HG03521 (cell line): ENCODE measurements around the gene DUOXA2.
"Not testable (repeated sequence)": the region's sequence is repeated elsewhere in the genome, so short reads cannot be mapped to it uniquely, and the experiment has no call there.

Experiments
- ATAC-seq: cut with Tn5 transposase; IDR thresholded peaks from one replicate; pipeline ENCODE4 v1.9.1; 2021; ENCODE audit warnings: mild to moderate bottlenecking, moderate library complexity; ENCODE audit not compliant: unreplicated experiment

Gene DUOXA2

DNA sequence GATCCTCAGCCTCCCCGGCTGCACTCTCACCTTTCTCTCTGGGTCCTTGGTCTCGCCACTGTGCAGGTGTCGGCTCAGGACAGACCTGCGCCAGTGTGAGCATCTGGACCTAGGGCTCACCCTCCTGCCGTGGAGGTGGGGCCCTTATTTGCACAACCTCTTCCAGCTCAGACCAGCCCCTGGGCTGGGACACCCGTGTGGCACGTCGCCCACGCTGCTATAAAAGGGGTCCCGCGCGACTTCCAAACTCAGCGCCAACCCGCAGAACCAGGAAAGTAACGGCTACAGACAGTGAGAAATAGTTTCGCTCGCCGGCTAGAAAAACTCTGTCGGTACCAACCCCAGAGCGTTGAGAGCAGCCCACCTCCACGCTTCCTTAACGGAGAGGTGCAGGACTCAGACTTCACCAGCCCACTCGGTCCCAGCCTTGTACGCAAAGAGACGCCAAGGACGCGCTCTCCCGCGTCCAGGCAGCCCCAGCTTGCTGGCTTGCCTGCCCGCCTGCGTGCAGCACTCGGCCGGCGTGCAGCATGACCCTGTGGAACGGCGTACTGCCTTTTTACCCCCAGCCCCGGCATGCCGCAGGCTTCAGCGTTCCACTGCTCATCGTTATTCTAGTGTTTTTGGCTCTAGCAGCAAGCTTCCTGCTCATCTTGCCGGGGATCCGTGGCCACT, at the start of gene DUOXA2, which contains the start of gene DUOX2:
Gene DUOXA2 (plus strand): TSS at position 251 of the 675 bp plus-strand sequence. CDS start 280 bp downstream, at position 531.
Gene DUOX2 (minus strand): TSS at position 97 of the 675 bp plus-strand sequence. CDS start 761 bp downstream, outside the sequence.
- ATAC-seq, result no peak

DNA sequence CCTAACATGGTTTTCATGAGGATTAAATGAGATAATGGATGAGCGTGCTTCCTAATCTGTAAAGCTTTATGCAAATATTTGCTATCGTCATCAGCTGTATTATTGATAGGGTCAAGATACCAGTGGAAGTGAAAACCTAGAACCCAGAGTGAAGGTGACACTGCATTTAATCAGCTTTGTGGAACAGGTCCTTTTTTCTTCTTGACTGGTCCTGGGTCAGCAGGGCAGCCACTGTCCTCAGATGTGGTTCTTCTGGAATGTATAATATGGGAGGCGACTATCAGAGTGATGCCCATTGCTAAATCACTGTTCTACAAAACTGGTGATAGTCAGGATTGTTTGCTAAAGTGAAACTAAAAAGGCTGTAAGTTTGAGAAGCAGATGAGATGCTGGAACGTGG, 49.7 kb upstream of the DUOXA2 start:
- ATAC-seq, result no peak

DNA sequence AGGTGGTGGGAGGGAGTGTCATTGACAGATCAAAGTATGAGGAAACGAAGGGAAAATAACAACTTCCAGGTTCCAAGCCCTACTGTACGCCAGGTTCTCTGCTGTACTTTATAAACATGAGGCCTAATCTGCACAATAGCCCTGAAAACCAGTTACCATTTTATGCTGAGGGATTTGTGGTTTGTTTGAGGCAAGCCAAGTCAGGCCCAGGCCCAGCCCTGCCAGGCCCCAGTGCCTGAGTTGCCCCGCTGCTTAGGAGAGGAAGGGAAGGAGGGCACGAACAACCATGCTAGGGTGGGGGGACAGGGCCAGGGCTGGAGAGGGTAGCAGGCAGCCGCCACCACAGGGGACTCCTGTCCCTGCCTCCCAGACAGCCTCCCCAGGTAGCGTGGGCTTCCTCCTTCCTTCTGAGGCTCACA, 44.2 kb upstream of the DUOXA2 start:
- ATAC-seq, result not testable (repeated sequence)

DNA sequence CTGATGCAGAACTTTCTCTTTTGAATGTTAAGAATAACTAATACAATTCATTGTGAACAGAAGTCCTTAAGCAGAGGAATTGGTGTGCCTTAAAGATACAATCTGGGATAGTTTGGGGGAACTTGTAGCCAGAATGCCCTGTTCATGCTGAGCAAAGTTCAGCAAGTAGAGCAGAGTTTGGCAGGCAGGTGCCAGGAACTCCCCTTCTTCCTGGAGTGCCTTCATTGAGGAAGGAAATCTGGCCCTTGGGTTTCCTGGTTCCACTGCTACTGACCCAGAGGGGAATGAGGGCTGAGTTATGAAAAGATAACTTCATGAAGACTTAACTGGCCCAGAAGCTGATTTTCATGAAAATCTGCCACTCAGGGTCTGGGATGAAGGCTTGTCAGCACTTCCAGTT, 40.5 kb upstream of the DUOXA2 start:
- ATAC-seq, result not testable (repeated sequence)

DNA sequence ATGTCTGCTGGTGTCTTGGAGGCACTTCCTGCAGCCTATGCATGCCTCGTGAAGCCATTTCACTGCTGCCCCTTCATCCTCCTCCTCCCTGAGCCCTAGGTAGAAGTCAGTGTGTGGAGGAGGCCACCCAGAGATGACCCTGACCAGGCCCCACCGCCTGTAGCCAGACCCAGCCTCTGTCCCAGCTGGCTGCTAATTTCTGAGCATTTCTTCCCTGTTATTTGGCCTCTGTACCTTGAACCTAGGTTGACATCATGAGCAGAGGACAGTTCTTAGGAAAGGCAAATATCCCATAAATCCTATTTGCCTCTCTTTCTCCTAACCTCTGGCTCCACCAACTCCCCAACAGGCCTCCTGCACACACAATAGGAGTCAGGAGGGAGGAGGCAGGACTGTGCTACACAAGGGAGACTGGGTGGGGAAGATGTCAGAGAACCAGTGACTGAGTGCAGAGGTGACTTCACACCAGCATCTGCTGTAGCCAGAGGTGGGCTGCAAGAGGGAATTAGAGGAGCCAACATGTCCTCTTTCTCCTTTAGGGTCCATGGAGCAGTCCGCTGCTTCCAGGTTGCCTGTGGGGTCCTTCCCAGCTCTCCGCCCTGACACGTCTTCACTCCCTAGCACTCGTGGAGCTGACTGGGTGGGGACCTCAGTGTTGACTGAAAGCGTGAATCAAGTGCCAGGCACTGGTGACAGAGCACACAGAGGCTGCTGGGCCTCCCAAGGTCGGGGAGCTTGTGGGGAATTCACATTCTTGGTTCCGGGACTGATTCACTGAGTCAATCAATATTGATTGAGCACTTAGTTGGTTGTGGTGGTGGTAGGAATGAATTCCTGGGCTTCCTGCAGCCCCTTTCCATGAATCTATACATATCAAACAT, 38.4 kb upstream of the DUOXA2 start:
- not testable (repeated sequence) for ATAC-seq

GRCh38 chr15:45077391-45077790, 36.7 kb upstream of the DUOXA2 start:
- not testable (repeated sequence) for ATAC-seq

DNA sequence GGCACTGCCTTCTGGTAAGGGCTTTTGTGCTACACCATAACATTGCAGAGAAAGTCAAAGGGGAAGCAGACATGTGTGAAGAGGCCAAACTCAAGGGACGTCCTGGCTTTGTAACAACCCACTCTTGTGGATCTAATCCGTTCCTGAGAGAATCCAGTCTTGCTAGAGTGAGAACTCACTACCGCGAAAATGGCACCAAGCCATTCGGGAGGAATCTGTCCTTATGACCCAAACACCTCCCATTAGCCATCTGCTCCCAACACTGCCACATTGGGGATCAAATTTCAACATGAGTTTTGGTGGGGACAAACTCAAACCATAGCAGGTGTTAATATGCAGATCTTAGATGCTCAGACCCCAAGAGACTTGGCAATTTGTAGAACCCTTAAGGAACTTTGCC, 34.9 kb upstream of the DUOXA2 start:
- not testable (repeated sequence) for ATAC-seq

- ATAC-seq, result not testable (repeated sequence)
Measured at GRCh38 chr15:45079628-45080246, 34.4 kb upstream of the DUOXA2 start.

GRCh38 chr15:45080593-45080992, 33.5 kb upstream of the DUOXA2 start:
- ATAC-seq, result not testable (repeated sequence)

DNA sequence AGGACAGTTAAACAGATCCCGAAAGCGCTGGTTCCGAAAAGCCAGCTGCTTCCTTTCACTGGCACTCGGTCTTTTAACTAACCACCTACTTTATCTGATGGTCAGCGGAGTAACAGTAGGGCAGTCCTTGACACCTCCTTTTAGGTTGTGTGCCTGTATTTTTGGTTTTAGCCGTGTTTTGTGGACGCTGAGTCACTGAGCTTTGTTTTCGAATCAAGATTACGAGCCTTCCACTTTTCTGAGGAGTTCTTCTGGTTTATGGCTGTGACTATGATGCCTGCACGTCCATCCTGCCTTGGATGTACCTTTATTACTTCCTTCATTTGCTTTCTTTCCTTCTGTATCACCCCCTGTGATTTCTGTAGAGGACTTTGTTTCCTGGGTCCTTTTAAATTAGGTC, 31.7 kb upstream of the DUOXA2 start:
- not testable (repeated sequence) for ATAC-seq

DNA sequence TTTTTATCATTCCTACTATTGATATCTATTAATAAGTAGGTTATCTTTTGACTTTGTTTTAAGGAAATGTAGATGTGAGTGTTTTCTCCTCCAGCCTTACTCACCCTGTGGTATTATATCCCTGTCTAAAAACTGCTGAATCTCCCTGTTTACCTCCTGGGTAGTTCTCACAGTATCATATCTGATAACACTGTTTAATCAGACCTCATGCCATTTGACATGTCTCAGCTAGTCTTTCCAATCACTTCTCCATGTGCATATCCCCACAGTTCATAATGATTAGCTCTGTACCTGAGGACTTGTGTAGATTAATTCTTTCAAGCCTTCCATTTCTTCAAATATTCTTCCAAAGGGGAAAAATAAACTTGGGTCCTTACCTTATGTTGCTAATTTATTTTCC, 30.9 kb upstream of the DUOXA2 start:
- no peak for ATAC-seq

DNA sequence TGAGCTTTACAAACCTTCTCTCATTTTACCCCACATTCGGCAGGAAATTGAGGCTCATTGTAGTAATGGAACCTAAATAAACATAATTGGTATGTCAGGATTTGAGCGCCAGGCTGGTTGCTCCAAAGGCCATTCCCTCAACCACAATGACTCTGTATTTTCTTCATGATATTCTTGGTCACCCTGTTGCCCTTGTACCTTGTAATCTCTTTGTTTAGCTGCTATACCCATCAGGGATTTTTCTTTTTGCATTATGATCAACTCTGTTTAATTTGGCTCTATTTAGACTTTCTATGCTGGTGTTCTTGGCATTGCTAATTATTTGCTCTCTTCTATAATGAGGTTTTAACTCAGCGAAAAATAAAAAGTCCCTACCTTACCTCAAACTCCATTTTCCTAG, 30.0 kb upstream of the DUOXA2 start:
- ATAC-seq, result no peak

DNA sequence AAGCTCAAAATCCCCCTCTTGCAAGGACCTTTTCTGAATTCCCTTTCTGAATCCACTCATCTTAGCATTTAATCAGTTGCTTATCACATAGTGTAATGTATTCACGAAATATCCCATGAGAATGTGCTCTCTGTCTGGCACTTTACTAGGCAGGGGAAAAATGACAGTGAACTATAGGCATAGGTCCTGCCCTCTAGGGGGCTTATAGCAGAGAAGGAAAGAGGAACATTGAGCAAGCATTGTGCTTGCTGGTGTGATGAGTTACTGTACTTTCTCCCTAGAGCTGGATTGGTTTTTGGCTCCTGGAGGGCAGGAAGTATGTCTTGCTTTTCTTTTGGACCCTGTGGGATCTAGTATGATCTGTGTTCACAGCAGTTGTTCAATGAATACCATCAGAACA, 26.6 kb upstream of the DUOXA2 start:
- ATAC-seq, result no peak

GRCh38 chr15:45088801-45089711, 25.1 kb upstream of the DUOXA2 start:
- ATAC-seq, result no peak

DNA sequence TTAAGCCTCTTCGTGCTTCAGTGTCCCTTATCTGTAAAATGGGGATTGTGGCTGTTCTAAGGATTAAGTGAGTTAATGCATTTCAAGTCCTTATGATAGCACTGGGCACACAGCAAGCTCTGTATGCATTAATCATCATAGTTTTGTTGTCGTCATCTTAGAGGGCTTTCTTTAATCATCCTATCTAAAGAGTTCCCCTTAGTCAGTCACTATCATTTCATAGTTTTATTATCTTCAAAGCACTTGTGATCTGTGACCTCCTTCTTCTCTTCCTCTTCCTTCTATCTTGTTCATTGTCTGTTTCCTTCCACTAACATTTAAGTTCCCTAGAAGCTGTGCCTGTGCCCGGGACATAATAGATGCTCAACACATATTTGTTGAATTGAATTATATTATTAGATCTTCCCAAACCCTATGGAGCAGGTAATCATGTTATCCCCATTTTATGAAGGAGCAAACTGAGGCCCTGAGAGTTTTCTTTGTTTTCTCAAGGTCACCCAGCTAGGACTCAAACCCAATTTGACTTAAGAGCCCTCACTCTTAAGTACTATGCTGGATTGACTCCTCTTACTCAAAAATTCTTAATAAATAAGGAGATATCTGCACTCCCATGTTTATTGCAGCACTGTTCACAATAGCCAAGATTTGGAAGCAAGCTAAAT, 24.3 kb upstream of the DUOXA2 start:
- ATAC-seq, result no peak

GRCh38 chr15:45091161-45091560, 23.0 kb upstream of the DUOXA2 start:
- ATAC-seq, result no peak

DNA sequence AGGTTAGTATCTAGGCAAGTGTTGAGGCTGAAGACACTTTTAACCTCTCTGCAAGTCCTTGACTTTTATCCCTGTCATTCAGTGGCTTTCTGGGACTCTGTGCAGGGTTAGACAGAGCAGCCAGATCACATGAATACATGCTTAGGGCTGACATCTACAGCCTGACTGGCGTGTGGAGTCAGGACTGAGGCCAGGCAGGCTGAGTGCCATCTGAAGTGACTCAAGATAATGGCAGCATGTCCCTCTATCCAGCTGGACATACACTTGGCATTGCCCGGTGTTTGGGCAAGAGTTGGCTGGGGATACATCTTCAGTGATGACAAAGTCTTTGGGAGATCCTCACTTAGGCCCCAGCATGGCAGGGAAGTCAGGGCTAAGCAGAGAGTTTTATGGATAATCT, 22.6 kb upstream of the DUOXA2 start:
- ATAC-seq, result no peak

DNA sequence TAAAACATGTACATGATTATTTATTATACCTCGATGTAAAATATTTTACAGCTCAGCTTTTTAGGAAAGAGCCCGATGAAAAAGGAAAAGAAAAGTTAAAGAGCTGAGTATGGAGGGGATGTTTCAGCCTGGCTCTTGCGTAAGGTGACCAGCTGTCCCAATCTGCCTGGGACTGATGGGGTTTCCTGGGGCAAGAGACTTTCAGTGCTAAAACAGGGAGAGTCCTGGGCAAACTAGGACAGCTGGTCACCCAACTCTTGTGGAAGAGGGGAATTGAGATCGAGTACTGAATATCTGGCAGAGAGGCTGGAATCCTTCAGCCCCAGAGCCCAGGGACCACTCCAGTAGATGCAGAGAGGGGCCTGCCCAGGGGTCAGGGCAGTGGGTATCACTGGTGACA, 21.1 kb upstream of the DUOXA2 start:
- ATAC-seq, result no peak

- no peak for ATAC-seq
Measured at GRCh38 chr15:45093622-45094357, 20.3 kb upstream of the DUOXA2 start.
